SK-N-SH (cell line): ENCODE measurements around the gene PKD1. TPM values are rescaled to one million over a fixed set of nuclear protein-coding genes. Genes with fewer than 3 reads are reported as not detected.

Experiments
- CTCF ChIA-PET: fragments of 300-600, 350-600 bp; formaldehyde crosslinking; extraction: SDS; loops from one replicate; lab custom pipeline; 2021; lab: Yijun Ruan, JAX
- POLR2A ChIA-PET: fragments of 350-600 bp; sonication (Branson Sonifier 250); formaldehyde crosslinking; extraction: SDS; loops from one replicate; lab custom pipeline; 2020; ENCODE audit warnings: antibody characterized with exemption, inconsistent platforms; lab: Yijun Ruan, JAX
- DNase-seq: peaks from one replicate; pipeline ENCODE4 v3.0.0; 2012
- H2AFZ ChIP-seq: fragments of 200-600 bp; sonication (generic); 2 replicates; pipeline ENCODE4 v1.8.1; 2016; ENCODE audit warnings: antibody characterized with exemption, mild to moderate bottlenecking, low read depth
- H3F3A ChIP-seq: fragments of 200-600 bp; sonication (generic); replicated peaks from 2 replicates; pipeline ENCODE3; 2016; ENCODE audit warnings: antibody characterized with exemption, mild to moderate bottlenecking; ENCODE audit not compliant: insufficient read depth
- H3K27ac ChIP-seq, 2 experiments: fragments of 200-500 bp in 1 of 2; fragments of 200-600 bp in 1 of 2; sonication (Bioruptor generic) in 1 of 2; sonication (generic), shearing (Covaris generic) in 1 of 2; 2 replicates each; pipeline versions ENCODE4 v1.5.1 to v1.6.1; 2014 to 2016; ENCODE audit warnings: low read depth in 2 of 2, inconsistent platforms in 1 of 2, low read length in 1 of 2, mild to moderate bottlenecking in 1 of 2, mixed read lengths in 1 of 2
- H3K27me3 ChIP-seq: fragments of 200-600 bp; sonication (generic), shearing (Covaris generic); 2 replicates; pipeline ENCODE4 v1.6.1; 2016; ENCODE audit warnings: mixed run types; ENCODE audit not compliant: insufficient read depth
- H3K36me3 ChIP-seq, 2 experiments: fragments of 200-500 bp in 1 of 2; fragments of 200-600 bp in 1 of 2; sonication (Bioruptor generic) in 1 of 2; sonication (generic) in 1 of 2; replicated peaks in 1 of 2; 2 replicates each; pipeline versions ENCODE3 to v1.5.1; 2014 to 2016; ENCODE audit warnings: low read length in 1 of 2, mild to moderate bottlenecking in 1 of 2; ENCODE audit not compliant: insufficient read depth in 2 of 2, control insufficient read depth in 1 of 2
- H3K4me1 ChIP-seq, 2 experiments: fragments of 200-500 bp in 1 of 2; fragments of 200-600 bp in 1 of 2; sonication (Bioruptor generic) in 1 of 2; sonication (generic), shearing (Covaris generic) in 1 of 2; 2 replicates each; pipeline versions ENCODE4 v1.5.1 to v1.6.1; 2014 to 2016; ENCODE audit warnings: low read depth in 1 of 2, low read length in 1 of 2, mixed run types in 1 of 2; ENCODE audit not compliant: insufficient read depth in 2 of 2, control insufficient read depth in 1 of 2
- H3K4me2 ChIP-seq: fragments of 200-600 bp; sonication (generic), shearing (Covaris generic); 2 replicates; pipeline ENCODE4 v1.6.1; 2017; ENCODE audit warnings: mixed run types
- H3K4me3 ChIP-seq, 2 experiments: fragments of 200-500 bp in 1 of 2; fragments of 200-600 bp in 1 of 2; sonication (Bioruptor generic) in 1 of 2; sonication (generic), shearing (Covaris generic) in 1 of 2; 2 replicates each; pipeline versions ENCODE4 v1.5.1 to v1.8.1; 2014 to 2016; ENCODE audit warnings: low read depth in 2 of 2, inconsistent platforms in 1 of 2, low read length in 1 of 2, mild to moderate bottlenecking in 1 of 2, mixed read lengths in 1 of 2, moderate library complexity in 1 of 2
- H3K79me2 ChIP-seq: fragments of 200-600 bp; sonication (generic); 2 replicates; pipeline ENCODE4 v1.8.1; 2017; ENCODE audit warnings: mild to moderate bottlenecking; ENCODE audit not compliant: insufficient read depth
- H3K9ac ChIP-seq: fragments of 200-600 bp; sonication (generic); 2 replicates; pipeline ENCODE4 v1.6.1; 2017; ENCODE audit warnings: mixed run types
- H3K9me2 ChIP-seq: fragments of 200-600 bp; sonication (generic); 2 replicates; pipeline ENCODE4 v1.6.1; 2017; ENCODE audit warnings: mixed run types
- H3K9me3 ChIP-seq: fragments of 200-600 bp; sonication (generic); 2 replicates; pipeline ENCODE4 v1.6.1; 2017; ENCODE audit warnings: mixed run types, mild to moderate bottlenecking, moderate library complexity
- H4K20me1 ChIP-seq: fragments of 200-600 bp; sonication (generic); 2 replicates; pipeline ENCODE4 v1.6.1; 2017; ENCODE audit warnings: mild to moderate bottlenecking, mixed run types; ENCODE audit not compliant: insufficient read depth
- FOSL2 ChIP-seq: IDR thresholded peaks from 2 replicates; pipeline ENCODE4 v1.4.0; 2012; ENCODE audit warnings: low read depth, mild to moderate bottlenecking, moderate library complexity, borderline replicate concordance
- JUND ChIP-seq: IDR thresholded peaks from 2 replicates; pipeline ENCODE4 v1.4.0; 2012
- MEF2A ChIP-seq: IDR thresholded peaks from 2 replicates; pipeline ENCODE4 v1.4.0; 2012; ENCODE audit warnings: low read depth, borderline replicate concordance
- POLR2AphosphoS5 ChIP-seq: IDR thresholded peaks from 2 replicates; pipeline ENCODE4 v1.6.1; 2012; ENCODE audit warnings: low read depth, low read length
- RCOR1 ChIP-seq: fragments of 150-350 bp; IDR thresholded peaks from 2 replicates; pipeline ENCODE4 v1.6.1; 2017; ENCODE audit warnings: antibody characterized with exemption, low read length
- YY1 ChIP-seq: IDR thresholded peaks from 2 replicates; pipeline ENCODE4 v1.4.0; 2012; ENCODE audit warnings: low read depth, mild to moderate bottlenecking
- WGBS: methylation state at CpG from one replicate; pipeline ENCODE4 v1.1.6; 2017; ENCODE audit warnings: low lambda C conversion rate; 5-methylcytosine and 5-hydroxymethylcytosine counted together
- polyA plus RNA-seq, 3 experiments: library from polyadenylated mRNA; depleted of rRNA; stranded (reverse); fragments of >200 nt; gene quantifications; 2 replicates each; pipeline ENCODE4 v1.2.3, GENCODE V29; 2012
- TF ChIP-seq, protein P1 (sequence below): fragments of 150-350 bp; IDR thresholded peaks from 2 replicates; pipeline ENCODE4 v1.6.1; 2016; ENCODE audit warnings: mild to moderate bottlenecking, low read depth, low read length
- TF ChIP-seq, protein P2 (sequence below): IDR thresholded peaks from 2 replicates; pipeline ENCODE4 v1.4.0; 2012; ENCODE audit warnings: low read depth

PKD1 gene
- polyA plus RNA-seq, 1 of the 3 experiments (the other 2 are of a cell fraction): 47.4 TPM

DNA sequence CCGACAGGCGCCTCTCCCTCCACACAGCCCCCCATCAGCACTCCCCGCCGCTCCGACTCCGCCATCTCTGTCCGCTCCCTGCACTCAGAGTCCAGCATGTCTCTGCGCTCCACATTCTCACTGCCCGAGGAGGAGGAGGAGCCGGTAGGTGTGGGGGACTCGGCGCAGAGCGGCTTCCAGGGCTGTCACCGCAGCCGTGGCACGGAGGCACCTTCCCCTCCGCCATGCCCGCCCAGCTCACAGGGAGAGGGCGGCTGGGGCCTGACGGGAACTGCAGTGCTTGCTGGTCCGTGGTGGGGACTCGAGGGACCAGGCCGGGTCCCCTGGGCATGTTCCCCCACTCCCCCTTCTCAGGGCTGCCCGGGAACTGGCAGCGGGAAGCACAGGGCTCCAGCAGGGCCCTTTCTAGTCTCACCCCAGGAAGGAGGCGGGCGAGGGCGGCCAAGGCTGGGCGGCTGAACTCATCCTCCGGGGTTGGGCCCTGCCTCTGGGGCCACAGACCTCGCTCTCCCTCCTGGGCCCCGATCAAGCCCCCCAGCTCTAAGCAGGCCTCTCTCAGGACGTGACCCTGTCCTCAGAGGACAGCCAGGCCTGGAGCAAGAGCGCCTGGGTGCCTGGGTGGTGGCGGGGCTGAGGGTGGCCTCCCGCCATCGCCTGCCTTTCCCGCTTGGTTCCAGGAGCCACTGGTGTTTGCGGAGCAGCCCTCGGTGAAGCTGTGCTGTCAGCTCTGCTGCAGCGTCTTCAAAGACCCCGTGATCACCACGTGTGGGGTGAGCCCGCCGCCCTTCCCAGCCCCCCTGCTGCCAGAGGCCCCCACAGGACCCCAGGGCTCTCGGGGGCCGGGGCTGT, 35.1 kb upstream of the PKD1 start:
- no peaks in the 10 kb centered on the region for H3F3A ChIP-seq
- H4K20me1 ChIP-seq: 0 out of 2 replicates have a peak, but pooled peaks cover 5% of the 10 kb centered on the region
- no peak overlapping the region for H3K4me3 ChIP-seq
- no peak overlapping the region for H2AFZ ChIP-seq
- no peaks in the 10 kb centered on the region for H3K4me1 ChIP-seq
- H3K79me2 ChIP-seq: peaks cover 9% of the 10 kb centered on the region; the same call in 1 of the 2 replicates
- no peaks in the 10 kb centered on the region for H3K9me3 ChIP-seq
- no peaks in the 10 kb centered on the region for H3K9me2 ChIP-seq
- H3K27ac ChIP-seq: no peak overlapping the region
- no peak overlapping the region for H3K9ac ChIP-seq
- no peak for TF ChIP-seq JUND
- no peak overlapping the region for H3K4me2 ChIP-seq
- DNase-seq: no peak
- peaks cover 0 to 78% of the 10 kb centered on the region in 2 experiments for H3K36me3 ChIP-seq
- no peaks in the 10 kb centered on the region for H3K27me3 ChIP-seq
- 99% methylated on average over 15 of the region's 47 CpGs for WGBS
- ChIA-PET CTCF (no interaction called here), POLR2A (interaction anchor here (1.6 kb wide), 1 partner anchor 15 kb away, joined by 7 read pairs; the partner anchor contains the start of gene TRAF7)

DNA sequence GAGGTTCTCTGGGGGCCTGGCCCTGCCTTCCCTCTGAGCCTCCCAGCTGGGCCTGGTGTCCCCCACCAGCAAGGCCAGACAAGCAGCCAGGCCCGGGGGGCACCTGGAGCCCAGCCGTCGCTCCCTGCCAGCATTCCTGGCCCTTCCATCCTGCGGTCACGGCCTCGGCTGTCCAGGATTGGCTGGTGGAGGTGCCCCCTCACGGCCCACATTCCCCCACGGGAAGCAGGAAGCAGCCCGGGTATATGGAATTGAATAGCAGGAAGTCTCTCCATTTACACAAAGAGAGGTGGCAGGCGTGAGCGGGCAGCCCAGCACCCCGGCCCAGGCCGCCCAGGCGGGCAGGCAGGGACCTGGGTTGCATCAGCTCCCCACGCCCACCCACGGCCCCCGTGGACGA, 34.4 kb upstream of the PKD1 start:
- no peaks in the 10 kb centered on the region for H3K27me3 ChIP-seq
- H2AFZ ChIP-seq: no peak overlapping the region
- H3K4me1 ChIP-seq: no peaks in the 10 kb centered on the region
- peaks cover 9% of the 10 kb centered on the region; the same call in 1 of the 2 replicates for H3K79me2 ChIP-seq
- H3K9me2 ChIP-seq: no peaks in the 10 kb centered on the region
- H4K20me1 ChIP-seq: 0 out of 2 replicates have a peak, but pooled peaks cover 5% of the 10 kb centered on the region
- H3K27ac ChIP-seq: no peak overlapping the region
- H3K9me3 ChIP-seq: no peaks in the 10 kb centered on the region
- TF ChIP-seq POLR2AphosphoS5 (no peak), FOSL2 (no peak), YY1 (no peak), RCOR1 (no peak), MEF2A (no peak)
- TF ChIP-seq, protein P1, sequence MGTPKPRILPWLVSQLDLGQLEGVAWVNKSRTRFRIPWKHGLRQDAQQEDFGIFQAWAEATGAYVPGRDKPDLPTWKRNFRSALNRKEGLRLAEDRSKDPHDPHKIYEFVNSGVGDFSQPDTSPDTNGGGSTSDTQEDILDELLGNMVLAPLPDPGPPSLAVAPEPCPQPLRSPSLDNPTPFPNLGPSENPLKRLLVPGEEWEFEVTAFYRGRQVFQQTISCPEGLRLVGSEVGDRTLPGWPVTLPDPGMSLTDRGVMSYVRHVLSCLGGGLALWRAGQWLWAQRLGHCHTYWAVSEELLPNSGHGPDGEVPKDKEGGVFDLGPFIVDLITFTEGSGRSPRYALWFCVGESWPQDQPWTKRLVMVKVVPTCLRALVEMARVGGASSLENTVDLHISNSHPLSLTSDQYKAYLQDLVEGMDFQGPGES: no peak
- TF ChIP-seq, protein P2, sequence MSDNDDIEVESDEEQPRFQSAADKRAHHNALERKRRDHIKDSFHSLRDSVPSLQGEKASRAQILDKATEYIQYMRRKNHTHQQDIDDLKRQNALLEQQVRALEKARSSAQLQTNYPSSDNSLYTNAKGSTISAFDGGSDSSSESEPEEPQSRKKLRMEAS: no peak
- TF ChIP-seq, all 33 proteins: peak for 0
- Histone ChIP-seq H3K9ac (no peak overlapping the region), H3K4me2 (no peak overlapping the region), H3K36me3 (peaks cover 0 to 73% of the 10 kb centered on the region in 2 experiments), H3K4me3 (no peak overlapping the region), H3F3A (no peaks in the 10 kb centered on the region)
- 100% methylated on average over 8 of the region's 18 CpGs for WGBS
- CTCF ChIA-PET: no interaction called here
- DNase-seq: no peak
- POLR2A ChIA-PET: interaction anchor here (1.6 kb wide), 1 partner anchor 15 kb away, joined by 7 read pairs; the partner anchor contains the start of gene TRAF7
